HepG2 (cell line): ENCODE measurements around the gene RGR. TPM values are rescaled to one million over a fixed set of nuclear protein-coding genes. Genes with fewer than 3 reads are reported as not detected.

ENCODE experiments used
- ATAC-seq: fragments of 200-7000 bp; cut with Tn5 transposase; 3 replicates; pipeline ENCODE4 v1.9.1; 2020; ENCODE audit warnings: mild to moderate bottlenecking, moderate library complexity
- BruUV-seq: library from RNA; stranded (reverse); fragments of 400-500 nt; replicated peaks from 2 replicates; lab custom pipeline; 2021; lab: Mats Ljungman, UMichigan
- CTCF ChIA-PET: fragments of 300-600 bp; formaldehyde crosslinking; extraction: SDS; loops from one replicate; lab custom pipeline; 2021; ENCODE audit warnings: low total read pairs, inconsistent platforms, low intra/inter-chr PET ratio; lab: Yijun Ruan, JAX
- POLR2A ChIA-PET: fragments of 350-600 bp; sonication (Branson Sonifier 250); formaldehyde crosslinking; loops from one replicate; lab custom pipeline; 2020; ENCODE audit warnings: antibody characterized with exemption, inconsistent platforms; lab: Yijun Ruan, JAX
- DNase-seq: peaks from one replicate; pipeline ENCODE4 v3.0.0-alpha.2; 2015; ENCODE audit warnings: low spot score
- FAIRE-seq: peaks from 3 replicates; lab custom pipeline; 2011; peaks lifted over from hg19 to GRCh38; lab: Jason Lieb, UNC
- H2AFZ ChIP-seq: one replicate; pipeline ENCODE4 v1.6.1; 2011; ENCODE audit warnings: low read length, inconsistent platforms
- H3K27ac ChIP-seq: fragments of 300-600 bp; 3 replicates; pipeline ENCODE4 v1.8.0; 2011; ENCODE audit warnings: mixed run types, mild to moderate bottlenecking, mixed read lengths, low read length, inconsistent platforms; ENCODE audit not compliant: insufficient read depth; ENCODE audit errors: extremely low read length
- H3K27me3 ChIP-seq, 2 experiments: fragments of 200-600 bp in 1 of 2; 2 replicates in 1 of 2; 3 replicates in 1 of 2; pipeline versions ENCODE4 v1.6.0 to v1.8.0; 2011; ENCODE audit warnings: low read length in 2 of 2, mild to moderate bottlenecking in 2 of 2, moderate library complexity in 2 of 2, inconsistent platforms in 1 of 2; ENCODE audit not compliant: insufficient read depth in 2 of 2, control insufficient read depth in 1 of 2
- H3K36me3 ChIP-seq, 2 experiments: fragments of 200-600 bp in 1 of 2; replicated peaks in 1 of 2; 2 replicates in 1 of 2; 3 replicates in 1 of 2; pipeline versions ENCODE4 v1.5.1 to v1.8.0; 2011; ENCODE audit warnings: low read length in 2 of 2, inconsistent platforms in 1 of 2; ENCODE audit not compliant: insufficient read depth in 2 of 2, control insufficient read depth in 1 of 2
- H3K4me1 ChIP-seq: 2 replicates; pipeline ENCODE4 v1.5.1; 2012; ENCODE audit warnings: low read length, inconsistent platforms; ENCODE audit not compliant: insufficient read depth
- H3K4me2 ChIP-seq: 2 replicates; pipeline ENCODE4 v1.6.0; 2011; ENCODE audit warnings: low read depth, low read length, inconsistent platforms
- H3K4me3 ChIP-seq, 3 experiments: fragments of 200-600 bp in 1 of 3; sonication (generic), shearing (Covaris generic) in 1 of 3; replicated peaks in 1 of 3; 2 replicates each; pipeline ENCODE4 v1.5.1; 2011 to 2016; ENCODE audit warnings: low read length in 3 of 3, inconsistent platforms in 2 of 3, low read depth in 2 of 3, mild to moderate bottlenecking in 2 of 3, control low read depth in 1 of 3, mixed read lengths in 1 of 3; ENCODE audit not compliant: insufficient read depth in 1 of 3
- H3K79me2 ChIP-seq: one replicate; pipeline ENCODE4 v1.6.1; 2011; ENCODE audit warnings: low read length, inconsistent platforms; ENCODE audit not compliant: insufficient read depth
- H3K9ac ChIP-seq: 2 replicates; pipeline ENCODE4 v1.6.0; 2011; ENCODE audit warnings: mild to moderate bottlenecking, low read depth, low read length, inconsistent platforms; ENCODE audit not compliant: insufficient read depth
- H3K9me3 ChIP-seq: 2 replicates; pipeline ENCODE4 v1.5.1; 2012; ENCODE audit warnings: mild to moderate bottlenecking, low read length
- H4K20me1 ChIP-seq: 2 replicates; pipeline ENCODE4 v1.6.0; 2011; ENCODE audit warnings: inconsistent platforms, mild to moderate bottlenecking, low read length, moderate library complexity; ENCODE audit not compliant: insufficient read depth
- CENPT ChIP-seq: sonication (generic); formaldehyde crosslinking; IDR thresholded peaks from 2 replicates; pipeline ENCODE4 v1.8.0; 2022; ENCODE audit warnings: low read depth, mild to moderate bottlenecking, moderate library complexity, missing genetic modification reagents
- E2F1 ChIP-seq: sonication (generic); formaldehyde crosslinking; IDR thresholded peaks from 2 replicates; pipeline ENCODE4 v1.5.0; 2020; ENCODE audit warnings: missing genetic modification reagents
- KDM5A ChIP-seq: fragments of 200-600 bp; sonication (generic); IDR thresholded peaks from 2 replicates; pipeline ENCODE4 v1.7.0; 2018; ENCODE audit warnings: antibody characterized with exemption, mild to moderate bottlenecking, low read length, borderline replicate concordance
- ZKSCAN8 ChIP-seq: IDR thresholded peaks from 2 replicates; pipeline ENCODE4 v1.6.1; 2016; ENCODE audit warnings: borderline replicate concordance, missing genetic modification reagents, missing compliant biosample characterization
- ZNF446 ChIP-seq: sonication (generic); formaldehyde crosslinking; IDR thresholded peaks from 2 replicates; pipeline ENCODE4 v1.5.0; 2020; ENCODE audit warnings: mild to moderate bottlenecking, missing genetic modification reagents
- ZNF530 ChIP-seq: sonication (generic); formaldehyde crosslinking; IDR thresholded peaks from 2 replicates; pipeline ENCODE4 v1.5.0; 2020; ENCODE audit warnings: low read depth, mild to moderate bottlenecking, missing genetic modification reagents
- WGBS: methylation state at CpG from one replicate; pipeline ENCODE4 v1.1.6; 2017; ENCODE audit warnings: low lambda C conversion rate; 5-methylcytosine and 5-hydroxymethylcytosine counted together
- in situ Hi-C: cut with HindIII; loops from 2 replicates; pipeline ENCODE4 v1.10.0; 2017; ENCODE audit warnings: low pct_unique_long_range_greater_than_20kb; ENCODE audit not compliant: extremely low pct_ligation_motif_present
- intact Hi-C: fragments of 100-400 bp; cut with micrococcal nuclease; formaldehyde crosslinking; loops from one replicate; pipeline ENCODE4 v1.10.0; 2022; ENCODE audit not compliant: unreplicated experiment
- polyA plus RNA-seq, 8 experiments: library from polyadenylated mRNA; depleted of rRNA in 3 of 8; stranded (reverse) in 7 of 8; unstranded in 1 of 8; fragments of >200 nt; fragmentation: Illumina TruSeq in 4 of 8; extraction: Trizol in 4 of 8; gene quantifications; 2 replicates each; pipeline versions ENCODE4 v1.2.1 to v1.2.3, GENCODE V29; 2011 to 2016; ENCODE audit warnings: low read depth in 4 of 8, missing spikeins in 1 of 8, mixed read lengths in 1 of 8; ENCODE audit not compliant: insufficient read depth in 1 of 8
- total RNA-seq, 5 experiments: library from RNA; depleted of rRNA; stranded (reverse); fragments of >200 nt; fragmentation: Illumina TruSeq; extraction: Trizol; gene quantifications; 2 replicates each; pipeline ENCODE4 v1.2.3, GENCODE V29; 2016; ENCODE audit warnings: low read depth in 1 of 5
- TF ChIP-seq, protein P1 (sequence below): sonication (generic); formaldehyde crosslinking; IDR thresholded peaks from 2 replicates; pipeline ENCODE4 v1.4.0; 2020; ENCODE audit warnings: mild to moderate bottlenecking, missing genetic modification reagents, borderline replicate concordance

Gene RGR
- total and polyA plus RNA-seq, 2 of the 13 experiments (the other 11 are each of a cell fraction or from before 2014, with no cell fraction given) = 0.69 to 0.71 TPM

- Histone ChIP-seq H3K4me3 (no peak overlapping the region), H3K27ac (no peak overlapping the region), H2AFZ (no peak overlapping the region), H3K9me3 (no peaks in the 10 kb centered on the region), H3K4me1 (no peaks in the 10 kb centered on the region), H3K9ac (no peak overlapping the region), H3K27me3 (peaks cover 0 to 18% of the 10 kb centered on the region in 2 experiments; a peak in 2 of 5 replicates), H4K20me1 (no peaks in the 10 kb centered on the region), H3K4me2 (no peak overlapping the region), H3K36me3 (no peaks in the 10 kb centered on the region), H3K79me2 (no peaks in the 10 kb centered on the region)
- BruUV-seq = no TSS peak
- DNase-seq = no peak
- in situ Hi-C loops = no loop called here
- intact Hi-C loops = no loop called here
- no peak for TF ChIP-seq ZKSCAN8 (CRISPR knock-in tag)
- no peak for TF ChIP-seq KDM5A
- TF ChIP-seq ZNF446 (CRISPR knock-in tag) = no peak
- TF ChIP-seq CENPT (CRISPR knock-in tag) = no peak
- TF ChIP-seq E2F1 (CRISPR knock-in tag) = no peak
- TF ChIP-seq, protein P1, sequence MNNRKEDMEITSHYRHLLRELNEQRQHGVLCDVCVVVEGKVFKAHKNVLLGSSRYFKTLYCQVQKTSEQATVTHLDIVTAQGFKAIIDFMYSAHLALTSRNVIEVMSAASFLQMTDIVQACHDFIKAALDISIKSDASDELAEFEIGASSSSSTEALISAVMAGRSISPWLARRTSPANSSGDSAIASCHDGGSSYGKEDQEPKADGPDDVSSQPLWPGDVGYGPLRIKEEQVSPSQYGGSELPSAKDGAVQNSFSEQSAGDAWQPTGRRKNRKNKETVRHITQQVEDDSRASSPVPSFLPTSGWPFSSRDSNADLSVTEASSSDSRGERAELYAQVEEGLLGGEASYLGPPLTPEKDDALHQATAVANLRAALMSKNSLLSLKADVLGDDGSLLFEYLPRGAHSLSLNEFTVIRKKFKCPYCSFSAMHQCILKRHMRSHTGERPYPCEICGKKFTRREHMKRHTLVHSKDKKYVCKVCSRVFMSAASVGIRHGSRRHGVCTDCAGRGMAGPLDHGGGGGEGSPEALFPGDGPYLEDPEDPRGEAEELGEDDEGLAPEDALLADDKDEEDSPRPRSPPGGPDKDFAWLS (CRISPR knock-in tag) = no peak
- TF ChIP-seq ZNF530 (CRISPR knock-in tag) = no peak
- 29% methylated on average over 10 of the region's 10 CpGs for WGBS
- no peak for ATAC-seq
- FAIRE-seq = no peak
- ChIA-PET CTCF (no interaction called here), POLR2A (no interaction called here)
These were observed 51.5 kb downstream of the RGR start for GRCh38 chr10:84296091-84296981.
